H1 (cell line): Measurements from ENCODE around the gene ELP4. TPM values are rescaled to one million over a fixed set of nuclear protein-coding genes. Genes with fewer than 3 reads are reported as not detected.
"Not testable (repeated sequence)": the region's sequence is repeated elsewhere in the genome, so short reads cannot be mapped to it uniquely, and the experiment has no call there.

Experiments used
- CTCF ChIA-PET: fragments of 300-600 bp; sonication (Branson Sonifier 250); formaldehyde crosslinking; loops from one replicate; lab custom pipeline; 2021; ENCODE audit not compliant: partially characterized antibody; lab: Charles Lee
- POLR2A ChIA-PET: fragments of 300-600 bp; sonication (Branson Sonifier 250); formaldehyde crosslinking; loops from one replicate; lab custom pipeline; 2021; ENCODE audit warnings: inconsistent platforms; ENCODE audit not compliant: partially characterized antibody; lab: Charles Lee
- DNase-seq, 2 experiments: peaks; one replicate each; pipeline versions ENCODE4 v3.0.0 to v3.0.0-alpha.2; 2010 to 2022; ENCODE audit warnings: low spot score in 2 of 2, low read depth in 1 of 2, mixed read lengths in 1 of 2
- FAIRE-seq: peaks from 2 replicates; lab custom pipeline; 2011; peaks lifted over from hg19 to GRCh38; lab: Jason Lieb, UNC
- H2AFZ ChIP-seq: 2 replicates; pipeline ENCODE4 v1.8.1; 2012; ENCODE audit warnings: low read length, inconsistent platforms
- H2AK5ac ChIP-seq: 2 replicates; pipeline ENCODE4 v1.6.1; 2013; ENCODE audit warnings: low read depth, low read length
- H2BK120ac ChIP-seq: replicated peaks from 2 replicates; pipeline ENCODE3; 2013; ENCODE audit warnings: low read depth, low read length, inconsistent platforms
- H2BK12ac ChIP-seq: 2 replicates; pipeline ENCODE4 v1.6.1; 2013; ENCODE audit warnings: low read depth, low read length
- H2BK15ac ChIP-seq: 2 replicates; pipeline ENCODE4 v1.6.1; 2013; ENCODE audit warnings: low read length
- H2BK20ac ChIP-seq: 2 replicates; pipeline ENCODE4 v1.6.1; 2013; ENCODE audit warnings: low read length
- H2BK5ac ChIP-seq: 2 replicates; pipeline ENCODE4 v1.6.1; 2013; ENCODE audit warnings: low read depth, low read length
- H3K14ac ChIP-seq: 2 replicates; pipeline ENCODE4 v1.6.1; 2013; ENCODE audit warnings: inconsistent platforms; ENCODE audit not compliant: insufficient read length
- H3K18ac ChIP-seq: 2 replicates; pipeline ENCODE4 v1.6.1; 2013; ENCODE audit warnings: low read length; ENCODE audit errors: extremely low read depth
- H3K23ac ChIP-seq: 2 replicates; pipeline ENCODE4 v1.6.1; 2013; ENCODE audit warnings: inconsistent platforms; ENCODE audit not compliant: insufficient read length
- H3K23me2 ChIP-seq: 2 replicates; pipeline ENCODE4 v1.6.1; 2013; ENCODE audit warnings: low read depth, low read length
- H3K27ac ChIP-seq: 2 replicates; pipeline ENCODE4 v1.6.1; 2011; ENCODE audit warnings: low read depth, low read length, inconsistent platforms
- H3K27me3 ChIP-seq, 4 experiments: replicated peaks in 1 of 4; 1 replicate in 1 of 4; 2 replicates in 3 of 4; pipeline versions ENCODE4 v1.6.1 to v1.8.1; 2011 to 2013; ENCODE audit warnings: low read length in 3 of 4, mild to moderate bottlenecking in 3 of 4, inconsistent platforms in 2 of 4, mixed read lengths in 2 of 4, moderate library complexity in 1 of 4; ENCODE audit not compliant: control insufficient read depth in 3 of 4, insufficient read depth in 3 of 4; ENCODE audit errors: extremely low read depth in 1 of 4
- H3K36me3 ChIP-seq, 4 experiments: 2 replicates each; pipeline versions ENCODE4 v1.6.1 to v1.8.1; 2011 to 2013; ENCODE audit warnings: mild to moderate bottlenecking in 4 of 4, low read length in 3 of 4, moderate library complexity in 2 of 4, control low read depth in 1 of 4, inconsistent platforms in 1 of 4; ENCODE audit not compliant: insufficient read depth in 4 of 4, control insufficient read depth in 2 of 4
- H3K4ac ChIP-seq: replicated peaks from 2 replicates; pipeline ENCODE3; 2013; ENCODE audit warnings: low read length, low read depth, mixed read lengths, inconsistent platforms; ENCODE audit not compliant: insufficient read length
- H3K4me1 ChIP-seq, 4 experiments: replicated peaks in 1 of 4; 1 replicate in 1 of 4; 2 replicates in 3 of 4; pipeline versions ENCODE4 v1.6.1 to v1.8.1; 2011 to 2013; ENCODE audit warnings: low read length in 3 of 4, inconsistent platforms in 2 of 4, mixed read lengths in 1 of 4; ENCODE audit not compliant: insufficient read depth in 4 of 4, control insufficient read depth in 3 of 4
- H3K4me2 ChIP-seq, 2 experiments: 2 replicates each; pipeline versions ENCODE4 v1.6.1 to v1.8.1; 2011 to 2013; ENCODE audit warnings: low read depth in 2 of 2, low read length in 2 of 2, control low read depth in 1 of 2, inconsistent platforms in 1 of 2, mild to moderate bottlenecking in 1 of 2; ENCODE audit not compliant: insufficient read depth in 1 of 2
- H3K4me3 ChIP-seq, 4 experiments: fragments of 200-600, 300-600 bp in 1 of 4; sonication (generic), shearing (Covaris generic), sonication (Bioruptor Twin) in 1 of 4; 2 replicates each; pipeline versions ENCODE4 v1.5.1 to v1.8.1; 2011 to 2016; ENCODE audit warnings: low read length in 4 of 4, low read depth in 3 of 4, control low read depth in 2 of 4, inconsistent platforms in 2 of 4, mild to moderate bottlenecking in 2 of 4, mixed read lengths in 1 of 4, moderate library complexity in 1 of 4; ENCODE audit not compliant: insufficient read depth in 2 of 4; ENCODE audit errors: extremely low read depth in 1 of 4
- H3K56ac ChIP-seq: replicated peaks from 2 replicates; pipeline ENCODE3; 2013; ENCODE audit warnings: low read depth, mild to moderate bottlenecking, mixed read lengths, low read length, inconsistent platforms; ENCODE audit not compliant: insufficient read length
- H3K79me1 ChIP-seq: 2 replicates; pipeline ENCODE4 v1.6.1; 2013; ENCODE audit warnings: low read depth, low read length, control low read depth
- H3K79me2 ChIP-seq, 2 experiments: 2 replicates each; pipeline versions ENCODE4 v1.6.1 to v1.8.1; 2012 to 2013; ENCODE audit warnings: low read length in 2 of 2, mild to moderate bottlenecking in 2 of 2, inconsistent platforms in 1 of 2; ENCODE audit not compliant: insufficient read depth in 2 of 2, control insufficient read depth in 1 of 2
- H3K9ac ChIP-seq, 4 experiments: replicated peaks in 1 of 4; 1 replicate in 1 of 4; 2 replicates in 3 of 4; pipeline versions ENCODE4 v1.6.1 to v1.8.1; 2011 to 2013; ENCODE audit warnings: low read depth in 3 of 4, low read length in 3 of 4, control low read depth in 2 of 4, mild to moderate bottlenecking in 2 of 4, moderate library complexity in 2 of 4, inconsistent platforms in 1 of 4; ENCODE audit errors: extremely low read depth in 1 of 4
- H3K9me3 ChIP-seq, 2 experiments: 2 replicates each; pipeline versions ENCODE4 v1.6.1 to v1.8.1; 2012 to 2013; ENCODE audit warnings: mild to moderate bottlenecking in 2 of 2, moderate library complexity in 2 of 2, control low read depth in 1 of 2, inconsistent platforms in 1 of 2, low read depth in 1 of 2, low read length in 1 of 2, mixed read lengths in 1 of 2; ENCODE audit not compliant: insufficient read depth in 2 of 2
- H4K20me1 ChIP-seq, 2 experiments: replicated peaks in 1 of 2; 2 replicates each; pipeline versions ENCODE3 to v1.8.1; 2011 to 2013; ENCODE audit warnings: inconsistent platforms in 2 of 2, low read length in 2 of 2, mild to moderate bottlenecking in 1 of 2; ENCODE audit not compliant: insufficient read depth in 2 of 2, control insufficient read depth in 1 of 2
- H4K5ac ChIP-seq: 2 replicates; pipeline ENCODE4 v1.6.1; 2013; ENCODE audit warnings: low read length, low read depth, mixed read lengths, inconsistent platforms; ENCODE audit not compliant: insufficient read length
- H4K8ac ChIP-seq: 2 replicates; pipeline ENCODE4 v1.8.0; 2013; ENCODE audit warnings: mild to moderate bottlenecking, moderate library complexity, low read length, inconsistent platforms; ENCODE audit not compliant: insufficient read depth; ENCODE audit errors: extremely low read depth
- H4K91ac ChIP-seq: replicated peaks from 2 replicates; pipeline ENCODE3; 2013; ENCODE audit warnings: low read length, mixed read lengths, inconsistent platforms; ENCODE audit not compliant: insufficient read length
- WGBS, 2 experiments: shearing (Covaris generic) in 1 of 2; methylation state at CpG; one replicate each; pipeline versions ENCODE4 v1.1.6 to v1.1.7; 2013 to 2015; ENCODE audit warnings: low lambda C conversion rate in 2 of 2, mixed read lengths in 2 of 2, inconsistent platforms in 1 of 2, low coverage in 1 of 2, missing lambda C conversion rate in 1 of 2; ENCODE audit not compliant: insufficient replicate concordance in 2 of 2, insufficient coverage in 1 of 2, insufficient read length in 1 of 2; ENCODE audit errors: extremely low coverage in 1 of 2, missing lambda C conversion rate in 1 of 2; 5-methylcytosine and 5-hydroxymethylcytosine counted together
- polyA plus RNA-seq, 7 experiments: library from polyadenylated mRNA; depleted of rRNA in 3 of 7; stranded (reverse) in 5 of 7; unstranded in 2 of 7; fragments of >200 nt in 5 of 7; fragments of 200-250 nt in 2 of 7; gene quantifications; 1 replicate in 5 of 7; 2 replicates in 1 of 7; 4 replicates in 1 of 7; pipeline versions ENCODE4 v1.2.1 to v1.2.3, GENCODE V29; 2011 to 2013; ENCODE audit warnings: missing spikeins in 2 of 7, mixed read lengths in 2 of 7
- total RNA-seq: library from RNA; stranded (reverse); fragmentation: NEBNext Ultra II Directional; extraction: Animal tissue kit (Norgen Biotek cat#: 25700); gene quantifications from 2 replicates; pipeline ENCODE4 v1.2.1, GENCODE V29; 2021

The ELP4 gene
- total and polyA plus RNA-seq, 2 of the 8 experiments (the other 6 are each of a cell fraction or from before 2014, with no cell fraction given), result 14.0 to 18.6 TPM

GRCh38 chr11:31579412-31579811 lies 69.8 kb downstream of the ELP4 start:
- H2BK15ac ChIP-seq, H3K27me3 ChIP-seq, H3K23me2 ChIP-seq, H3K9ac ChIP-seq, H2BK120ac ChIP-seq, FAIRE-seq, H4K91ac ChIP-seq, H2AFZ ChIP-seq, H2BK20ac ChIP-seq, H3K14ac ChIP-seq, H2BK5ac ChIP-seq, H3K36me3 ChIP-seq, H4K5ac ChIP-seq, CTCF ChIA-PET, H3K23ac ChIP-seq, H4K20me1 ChIP-seq, H3K4me2 ChIP-seq, POLR2A ChIA-PET, H3K4me3 ChIP-seq, H3K4ac ChIP-seq, H2BK12ac ChIP-seq, H3K4me1 ChIP-seq, H3K56ac ChIP-seq, H3K79me2 ChIP-seq, H3K79me1 ChIP-seq, H3K9me3 ChIP-seq, H3K18ac ChIP-seq, H4K8ac ChIP-seq, H2AK5ac ChIP-seq, H3K27ac ChIP-seq, DNase-seq: not testable (repeated sequence)
- 100% methylated on average over 3 of the region's 3 CpGs; no CpG with 5 or more reads in 1 of the 2 experiments for WGBS, 2 experiments
